Measurements from ENCODE around the gene AMY1A.
"Not testable (repeated sequence)": the region's sequence is repeated elsewhere in the genome, so short reads cannot be mapped to it uniquely, and the experiment has no call there.

The AMY1A gene

DNA sequence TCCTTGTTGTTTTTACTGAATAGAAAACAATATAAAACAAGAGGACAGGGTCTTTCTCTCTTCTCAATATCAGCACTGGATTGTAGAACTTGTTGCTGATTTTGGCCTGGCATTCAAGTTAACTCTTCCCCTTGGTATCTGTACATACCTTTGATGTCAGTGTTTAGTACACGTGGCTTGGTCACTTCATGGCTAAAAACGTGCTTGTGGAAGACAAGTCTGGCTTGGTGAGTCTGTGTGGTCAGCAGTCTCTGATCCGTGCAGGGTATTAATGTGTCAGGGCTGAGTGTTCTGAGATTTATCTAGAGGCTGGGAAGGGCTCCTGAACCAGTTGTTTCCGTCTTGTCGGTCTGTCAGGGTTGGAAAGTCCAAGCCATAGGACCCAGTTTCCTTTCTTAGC, at the start of gene AMY1A:
Gene AMY1A, plus strand, starts transcription at position 301 of the 400 bp plus-strand sequence. CDS start 571 bp downstream, outside the sequence.
- DNase-seq, result not testable (repeated sequence)

DNA sequence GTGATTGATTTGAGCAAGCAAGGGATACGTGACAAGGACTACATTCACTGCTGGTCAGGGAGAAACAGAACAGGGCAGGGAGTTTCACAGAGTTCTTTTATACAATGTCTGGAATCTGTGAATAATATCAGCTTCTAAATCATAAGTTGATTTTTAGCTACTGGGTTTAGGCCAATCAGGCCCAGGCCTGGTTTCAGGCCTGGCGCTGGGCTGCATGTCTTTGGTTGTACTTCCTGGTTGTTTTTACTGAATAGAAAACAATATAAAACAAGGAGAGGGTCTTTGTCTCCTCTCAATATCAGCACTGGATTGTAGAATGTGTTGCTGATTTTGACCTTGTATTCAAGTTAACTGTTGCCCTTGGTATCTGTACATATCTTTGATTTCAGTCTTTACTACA, 39.2 kb upstream of the AMY1A start:
- DNase-seq, result no peak

DNA sequence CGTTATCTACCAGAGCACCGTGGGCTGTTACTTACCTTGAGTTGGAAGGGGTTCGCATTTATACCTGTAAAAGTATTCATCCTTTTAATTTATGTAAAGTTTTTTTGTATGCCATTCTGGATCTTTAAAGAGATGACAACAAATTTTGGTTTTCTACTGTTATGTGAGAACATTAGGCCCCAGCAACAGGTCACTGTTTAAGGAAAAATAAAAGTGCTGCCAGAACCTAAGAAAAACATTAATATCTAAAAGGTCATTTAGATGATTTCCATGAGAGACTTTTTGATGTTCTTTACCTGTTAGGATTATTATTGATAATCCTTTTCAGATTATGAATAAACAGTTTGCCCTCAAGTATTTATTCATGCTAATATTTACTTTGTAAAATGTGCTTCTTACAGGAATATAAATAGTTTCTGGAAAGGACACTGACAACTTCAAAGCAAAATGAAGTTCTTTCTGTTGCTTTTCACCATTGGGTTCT, 38.5 kb upstream of the AMY1A start, which contains the start of gene AMY2A:
Gene AMY2A, plus strand, starts transcription at position 434 of the 484 bp plus-strand sequence. Its CDS starts 14 bp downstream, at position 448.
- DNase-seq, result not testable (repeated sequence)

DNA sequence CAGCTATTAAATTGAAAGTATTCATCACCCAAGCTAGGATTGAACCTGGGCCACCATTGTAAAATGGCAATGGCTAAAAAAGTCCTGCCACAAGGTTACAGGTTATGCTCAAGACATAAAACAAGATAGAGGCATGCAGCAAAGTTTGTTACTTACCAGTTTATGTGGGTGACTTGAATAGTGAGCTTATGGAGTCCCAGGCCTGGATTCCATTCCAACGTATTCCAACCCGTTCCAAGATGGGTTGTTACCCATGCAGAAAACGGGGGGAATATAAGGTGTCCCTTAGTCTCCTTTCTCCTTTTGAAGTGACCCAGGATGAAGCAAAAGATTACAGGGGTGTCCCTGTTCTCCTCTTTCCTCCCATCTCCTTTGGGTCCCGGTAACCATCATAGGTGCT, 28.1 kb upstream of the AMY1A start:
- not testable (repeated sequence) for DNase-seq

DNA sequence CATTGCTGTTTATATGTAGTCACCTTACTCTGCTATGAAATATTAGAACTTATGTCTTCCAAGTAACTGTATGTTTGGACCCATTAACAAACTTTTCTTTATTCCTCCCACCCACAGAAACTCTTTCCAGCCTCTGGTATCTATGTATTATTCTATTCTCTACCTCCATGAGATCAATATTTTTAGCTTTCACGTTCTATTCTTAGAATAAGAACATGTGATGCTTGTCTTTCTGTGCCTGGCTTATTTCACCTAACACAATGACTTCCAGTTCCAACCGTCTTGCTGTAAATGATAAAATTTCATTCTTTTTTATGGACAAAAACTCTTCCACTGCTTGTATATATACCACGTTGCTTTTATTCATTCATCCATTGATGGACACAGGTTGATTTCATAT, 14.4 kb upstream of the AMY1A start:
- not testable (repeated sequence) for DNase-seq

DNA sequence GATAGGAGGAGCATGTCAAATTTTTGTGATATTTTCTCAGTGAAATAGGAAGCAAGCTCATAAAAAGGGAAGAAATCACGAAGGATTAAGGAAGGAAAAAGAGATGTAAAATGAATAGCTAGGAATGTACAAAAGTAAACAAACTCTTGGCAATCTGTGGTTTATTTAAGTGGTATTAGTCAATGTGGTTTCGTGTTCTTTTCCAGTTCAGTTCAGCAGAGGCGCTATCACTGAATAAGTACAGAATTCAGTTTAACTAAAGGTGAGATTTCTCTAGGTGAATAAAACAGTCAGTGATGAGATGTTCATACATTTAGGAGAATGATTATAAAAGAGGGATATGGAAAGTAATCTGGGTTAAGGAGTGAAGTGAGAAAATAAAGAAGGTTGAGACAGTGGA, 11.7 kb upstream of the AMY1A start:
- DNase-seq, result not testable (repeated sequence)

DNA sequence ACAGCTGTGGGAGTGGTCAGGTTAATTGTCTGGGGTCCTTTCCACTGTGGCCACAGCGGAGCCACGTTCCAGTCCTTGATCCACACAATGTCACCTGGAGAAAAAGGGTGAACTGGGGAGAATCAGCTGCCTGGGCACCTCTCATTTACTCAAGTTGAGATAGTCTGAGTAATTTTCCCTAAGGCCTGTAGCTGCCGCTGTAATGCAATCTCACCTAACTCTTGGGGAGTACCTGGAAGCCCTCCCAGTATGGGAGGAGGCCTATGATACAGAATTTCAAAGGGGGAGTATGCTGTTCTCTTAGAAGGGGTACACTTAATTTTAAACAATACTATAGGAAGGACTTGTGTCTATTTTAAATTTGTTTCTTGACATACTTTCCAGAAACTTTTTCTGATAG, 5.3 kb upstream of the AMY1A start:
- not testable (repeated sequence) for DNase-seq

DNA sequence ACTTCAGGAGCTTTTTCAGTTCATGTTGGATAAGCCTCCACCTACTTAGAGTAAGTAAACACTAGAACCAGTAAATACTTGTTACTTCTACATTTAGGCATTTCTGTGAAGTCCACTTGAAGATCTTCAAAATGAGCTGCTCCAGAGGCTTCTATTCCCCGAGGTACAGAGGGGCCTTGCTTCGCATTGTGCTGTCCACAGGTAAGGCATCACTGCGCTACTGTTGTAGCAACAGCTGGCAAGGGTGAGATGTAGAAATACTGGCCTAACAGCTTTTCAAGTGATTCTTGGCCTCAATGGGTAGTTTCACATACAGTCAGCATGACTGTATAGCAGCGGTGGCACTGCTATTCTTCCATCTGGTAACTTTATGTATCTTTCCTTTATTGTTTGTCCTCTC, 4.7 kb upstream of the AMY1A start:
- not testable (repeated sequence) for DNase-seq

DNA sequence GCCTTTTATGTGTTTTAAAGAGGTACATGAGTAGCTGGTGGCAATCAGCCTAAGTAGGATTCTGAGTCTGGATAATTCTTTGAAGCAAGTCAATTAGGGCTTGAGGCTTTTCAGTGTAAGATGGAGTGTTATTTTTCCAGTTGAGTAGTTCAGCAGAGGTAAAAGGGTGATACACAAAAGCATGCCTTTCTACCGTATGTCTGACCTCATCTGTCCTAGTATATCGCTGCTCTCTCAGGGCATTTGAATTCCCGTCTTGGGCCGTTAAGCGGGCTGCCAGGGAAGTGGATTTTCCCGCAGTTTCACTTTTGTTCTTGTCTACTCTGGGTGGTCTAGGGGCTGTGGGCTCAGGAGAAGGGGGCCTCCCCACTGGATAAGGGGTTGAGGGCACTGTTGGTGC, 1.4 kb upstream of the AMY1A start:
- not testable (repeated sequence) for DNase-seq

DNA sequence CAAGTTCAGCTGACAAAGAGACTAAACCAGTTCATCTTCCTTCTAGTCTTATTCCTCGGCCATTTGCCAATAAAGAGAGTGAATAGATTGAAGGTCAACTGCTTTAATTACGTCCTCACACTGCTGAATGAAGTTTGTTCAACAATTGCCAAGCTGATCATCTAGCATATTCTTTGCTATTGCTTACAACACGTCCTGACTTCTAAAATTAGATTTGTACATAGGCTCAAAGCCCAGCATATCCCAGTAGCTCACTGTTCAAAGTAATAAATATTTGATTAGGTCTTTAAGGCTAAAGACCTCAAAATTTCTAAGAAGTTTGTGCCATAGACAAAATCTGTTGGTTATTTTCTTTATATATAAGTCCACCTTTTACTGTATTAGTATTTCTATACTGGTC, 20.8 kb downstream of the AMY1A start:
- DNase-seq, result not testable (repeated sequence)

DNA sequence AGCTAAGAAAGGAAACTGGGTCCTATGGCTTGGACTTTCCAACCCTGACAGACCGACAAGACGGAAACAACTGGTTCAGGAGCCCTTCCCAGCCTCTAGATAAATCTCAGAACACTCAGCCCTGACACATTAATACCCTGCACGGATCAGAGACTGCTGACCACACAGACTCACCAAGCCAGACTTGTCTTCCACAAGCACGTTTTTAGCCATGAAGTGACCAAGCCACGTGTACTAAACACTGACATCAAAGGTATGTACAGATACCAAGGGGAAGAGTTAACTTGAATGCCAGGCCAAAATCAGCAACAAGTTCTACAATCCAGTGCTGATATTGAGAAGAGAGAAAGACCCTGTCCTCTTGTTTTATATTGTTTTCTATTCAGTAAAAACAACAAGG, 40.5 kb downstream of the AMY1A start, which contains the start of gene AMY1B:
Gene AMY1B, minus strand, starts transcription at position 101 of the 400 bp plus-strand sequence. CDS start 571 bp downstream, outside the sequence.
- DNase-seq, result not testable (repeated sequence)

DNA sequence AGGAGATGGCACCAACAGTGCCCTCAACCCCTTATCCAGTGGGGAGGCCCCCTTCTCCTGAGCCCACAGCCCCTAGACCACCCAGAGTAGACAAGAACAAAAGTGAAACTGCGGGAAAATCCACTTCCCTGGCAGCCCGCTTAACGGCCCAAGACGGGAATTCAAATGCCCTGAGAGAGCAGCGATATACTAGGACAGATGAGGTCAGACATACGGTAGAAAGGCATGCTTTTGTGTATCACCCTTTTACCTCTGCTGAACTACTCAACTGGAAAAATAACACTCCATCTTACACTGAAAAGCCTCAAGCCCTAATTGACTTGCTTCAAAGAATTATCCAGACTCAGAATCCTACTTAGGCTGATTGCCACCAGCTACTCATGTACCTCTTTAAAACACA, 41.9 kb downstream of the AMY1A start:
- DNase-seq, result not testable (repeated sequence)

DNA sequence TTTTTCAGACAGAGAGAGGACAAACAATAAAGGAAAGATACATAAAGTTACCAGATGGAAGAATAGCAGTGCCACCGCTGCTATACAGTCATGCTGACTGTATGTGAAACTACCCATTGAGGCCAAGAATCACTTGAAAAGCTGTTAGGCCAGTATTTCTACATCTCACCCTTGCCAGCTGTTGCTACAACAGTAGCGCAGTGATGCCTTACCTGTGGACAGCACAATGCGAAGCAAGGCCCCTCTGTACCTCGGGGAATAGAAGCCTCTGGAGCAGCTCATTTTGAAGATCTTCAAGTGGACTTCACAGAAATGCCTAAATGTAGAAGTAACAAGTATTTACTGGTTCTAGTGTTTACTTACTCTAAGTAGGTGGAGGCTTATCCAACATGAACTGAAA, 45.1 kb downstream of the AMY1A start:
- not testable (repeated sequence) for DNase-seq

DNA sequence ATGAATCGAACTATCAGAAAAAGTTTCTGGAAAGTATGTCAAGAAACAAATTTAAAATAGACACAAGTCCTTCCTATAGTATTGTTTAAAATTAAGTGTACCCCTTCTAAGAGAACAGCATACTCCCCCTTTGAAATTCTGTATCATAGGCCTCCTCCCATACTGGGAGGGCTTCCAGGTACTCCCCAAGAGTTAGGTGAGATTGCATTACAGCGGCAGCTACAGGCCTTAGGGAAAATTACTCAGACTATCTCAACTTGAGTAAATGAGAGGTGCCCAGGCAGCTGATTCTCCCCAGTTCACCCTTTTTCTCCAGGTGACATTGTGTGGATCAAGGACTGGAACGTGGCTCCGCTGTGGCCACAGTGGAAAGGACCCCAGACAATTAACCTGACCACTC, 45.7 kb downstream of the AMY1A start:
- not testable (repeated sequence) for DNase-seq

DNA sequence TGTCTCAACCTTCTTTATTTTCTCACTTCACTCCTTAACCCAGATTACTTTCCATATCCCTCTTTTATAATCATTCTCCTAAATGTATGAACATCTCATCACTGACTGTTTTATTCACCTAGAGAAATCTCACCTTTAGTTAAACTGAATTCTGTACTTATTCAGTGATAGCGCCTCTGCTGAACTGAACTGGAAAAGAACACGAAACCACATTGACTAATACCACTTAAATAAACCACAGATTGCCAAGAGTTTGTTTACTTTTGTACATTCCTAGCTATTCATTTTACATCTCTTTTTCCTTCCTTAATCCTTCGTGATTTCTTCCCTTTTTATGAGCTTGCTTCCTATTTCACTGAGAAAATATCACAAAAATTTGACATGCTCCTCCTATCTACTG, 52.1 kb downstream of the AMY1A start:
- DNase-seq, result not testable (repeated sequence)

DNA sequence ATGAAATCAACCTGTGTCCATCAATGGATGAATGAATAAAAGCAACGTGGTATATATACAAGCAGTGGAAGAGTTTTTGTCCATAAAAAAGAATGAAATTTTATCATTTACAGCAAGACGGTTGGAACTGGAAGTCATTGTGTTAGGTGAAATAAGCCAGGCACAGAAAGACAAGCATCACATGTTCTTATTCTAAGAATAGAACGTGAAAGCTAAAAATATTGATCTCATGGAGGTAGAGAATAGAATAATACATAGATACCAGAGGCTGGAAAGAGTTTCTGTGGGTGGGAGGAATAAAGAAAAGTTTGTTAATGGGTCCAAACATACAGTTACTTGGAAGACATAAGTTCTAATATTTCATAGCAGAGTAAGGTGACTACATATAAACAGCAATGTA, 54.8 kb downstream of the AMY1A start:
- not testable (repeated sequence) for DNase-seq
